Mesothelial cell of epicardium (in vitro differentiated cells): ENCODE results near the gene ZNF750. TPM values are rescaled to one million over a fixed set of nuclear protein-coding genes. Genes with fewer than 3 reads are reported as not detected.

Experiments
- DNase-seq, 2 experiments: peaks; one replicate each; pipeline ENCODE4 v3.0.0; 2021; ENCODE audit warnings: low spot score in 2 of 2; ENCODE audit not compliant: unreplicated experiment in 2 of 2
- H3K27ac Mint-ChIP-seq: 2 replicates; pipeline ENCODE4 v1.8.0; 2021; ENCODE audit warnings: mixed read lengths
- H3K27me3 Mint-ChIP-seq: 2 replicates; pipeline ENCODE4 v1.8.0; 2021; ENCODE audit warnings: low read depth, mixed read lengths
- H3K36me3 Mint-ChIP-seq: 2 replicates; pipeline ENCODE4 v1.8.0; 2021; ENCODE audit warnings: mixed read lengths
- H3K4me1 Mint-ChIP-seq: 2 replicates; pipeline ENCODE4 v1.8.0; 2021; ENCODE audit warnings: mixed read lengths
- H3K4me3 Mint-ChIP-seq: 2 replicates; pipeline ENCODE4 v1.8.0; 2021; ENCODE audit warnings: mild to moderate bottlenecking, moderate library complexity, mixed read lengths
- H3K9me3 Mint-ChIP-seq: 2 replicates; pipeline ENCODE4 v1.8.0; 2021; ENCODE audit warnings: mixed read lengths
- CTCF ChIP-seq: fragments of 200-600 bp; sonication (generic); IDR thresholded peaks from one replicate; pipeline ENCODE4 v1.5.0; 2021; ENCODE audit warnings: antibody characterized with exemption; ENCODE audit not compliant: unreplicated experiment
- total RNA-seq: library from RNA; stranded (reverse); gene quantifications from 3 replicates; pipeline ENCODE4 v1.2.1, GENCODE V29; 2021

The ZNF750 gene
- total RNA-seq, 1 donor from 2014 or later = 2.6 TPM

DNA sequence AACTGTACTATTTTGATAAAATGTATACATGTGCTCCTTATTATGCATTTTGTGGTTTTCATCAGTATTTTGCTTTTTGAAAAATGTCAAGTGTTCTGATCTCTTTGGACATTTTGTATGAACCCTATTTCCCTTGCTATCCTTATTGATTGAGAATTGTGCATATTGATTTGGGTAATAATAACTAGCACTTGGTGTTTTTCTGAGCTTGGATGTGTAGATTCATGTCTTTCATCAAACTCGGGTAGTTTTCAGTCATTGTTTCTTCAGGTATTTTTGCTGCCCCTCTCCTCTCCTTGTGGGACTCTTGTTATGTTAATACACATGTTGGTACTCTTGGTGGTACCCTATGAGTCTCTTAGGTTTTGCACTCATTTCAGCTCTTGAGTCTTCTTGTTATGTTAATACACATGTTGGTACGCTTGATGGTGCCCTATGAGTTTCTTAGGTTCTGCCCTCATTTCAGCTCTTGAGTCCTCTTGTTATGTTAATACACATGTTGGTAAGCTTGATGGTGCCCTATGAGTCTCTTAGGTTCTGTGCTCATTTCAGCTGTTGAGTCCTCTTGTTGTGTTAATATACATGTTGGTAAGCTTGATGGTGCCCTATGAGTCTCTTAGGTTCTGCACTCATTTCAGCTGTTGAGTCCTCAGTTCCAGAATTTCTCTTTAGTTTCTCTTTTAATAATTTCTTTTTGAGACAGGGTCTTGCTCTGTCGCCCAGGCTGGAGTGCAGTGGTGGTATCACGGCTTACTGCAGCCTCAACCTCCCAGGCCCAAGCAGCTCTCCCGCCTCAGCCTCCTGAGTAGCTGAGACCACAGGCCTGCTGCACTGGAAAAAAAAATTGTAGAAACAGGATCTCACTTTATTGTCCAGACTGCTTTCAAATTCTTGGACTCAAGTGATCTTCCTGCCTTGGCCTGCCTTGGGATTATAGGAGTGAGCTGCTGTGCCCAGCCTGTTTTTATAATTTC is 19.3 kb downstream of the ZNF750 start:
- H3K4me3 Mint-ChIP-seq = no peak overlapping the region
- H3K4me1 Mint-ChIP-seq = no peaks in the 10 kb centered on the region
- peaks cover 68% of the 10 kb centered on the region for H3K36me3 Mint-ChIP-seq
- no peak for DNase-seq
- no peaks in the 10 kb centered on the region for H3K27me3 Mint-ChIP-seq
- peaks cover 37% of the 10 kb centered on the region for H3K9me3 Mint-ChIP-seq
- H3K27ac Mint-ChIP-seq = no peak overlapping the region
- TF ChIP-seq CTCF = no peak

DNA sequence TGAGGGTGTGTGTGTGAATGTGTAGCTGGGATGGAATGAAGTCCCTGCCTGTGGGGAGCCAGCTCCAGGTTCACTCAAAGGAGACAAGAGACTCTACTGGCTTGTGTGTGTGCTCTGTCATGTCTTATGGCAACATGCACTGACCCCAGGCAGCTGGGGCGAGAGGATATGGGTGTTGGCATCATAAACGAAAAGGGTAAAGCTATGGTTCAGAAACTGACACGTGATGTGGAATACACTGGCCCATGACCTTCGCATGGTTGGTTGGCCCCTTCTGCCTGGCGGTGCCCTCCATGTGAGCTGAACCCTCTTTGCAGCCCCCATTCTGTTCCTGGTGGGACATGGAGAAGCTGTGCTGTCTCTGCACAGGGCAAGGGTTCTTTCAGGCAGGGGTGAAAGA is 21.9 kb downstream of the ZNF750 start:
- no peak for DNase-seq
- no peak overlapping the region for H3K4me3 Mint-ChIP-seq
- no peaks in the 10 kb centered on the region for H3K4me1 Mint-ChIP-seq
- H3K9me3 Mint-ChIP-seq = peaks cover 33% of the 10 kb centered on the region
- no peak overlapping the region for H3K27ac Mint-ChIP-seq
- peaks cover 73% of the 10 kb centered on the region for H3K36me3 Mint-ChIP-seq
- TF ChIP-seq CTCF = no peak
- H3K27me3 Mint-ChIP-seq = no peaks in the 10 kb centered on the region

DNA sequence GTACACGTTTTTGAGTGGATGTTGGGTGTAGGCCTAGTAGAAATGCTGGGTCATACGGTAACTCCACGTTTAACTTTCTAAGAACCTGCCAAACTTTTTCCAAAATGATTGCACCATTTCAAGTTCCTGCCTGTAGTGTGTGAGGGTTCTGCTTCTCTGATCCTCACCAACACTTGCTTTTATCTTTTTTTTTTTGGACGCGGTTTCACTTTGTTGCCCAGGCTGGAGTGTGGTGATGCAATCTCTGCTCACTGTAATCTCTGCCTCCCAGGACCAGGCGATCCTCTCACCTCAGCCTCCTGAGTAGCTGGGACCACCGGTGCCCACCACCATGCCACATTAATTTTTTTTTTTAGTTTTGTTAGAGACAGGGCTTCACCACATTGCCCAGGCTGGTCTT is 23.5 kb downstream of the ZNF750 start:
- DNase-seq = no peak
- no peak for TF ChIP-seq CTCF
- no peaks in the 10 kb centered on the region for H3K4me1 Mint-ChIP-seq
- H3K27me3 Mint-ChIP-seq = no peaks in the 10 kb centered on the region
- H3K36me3 Mint-ChIP-seq = peaks cover 60% of the 10 kb centered on the region
- H3K9me3 Mint-ChIP-seq = peaks cover 23% of the 10 kb centered on the region
- H3K4me3 Mint-ChIP-seq = no peak overlapping the region
- H3K27ac Mint-ChIP-seq = no peak overlapping the region

DNA sequence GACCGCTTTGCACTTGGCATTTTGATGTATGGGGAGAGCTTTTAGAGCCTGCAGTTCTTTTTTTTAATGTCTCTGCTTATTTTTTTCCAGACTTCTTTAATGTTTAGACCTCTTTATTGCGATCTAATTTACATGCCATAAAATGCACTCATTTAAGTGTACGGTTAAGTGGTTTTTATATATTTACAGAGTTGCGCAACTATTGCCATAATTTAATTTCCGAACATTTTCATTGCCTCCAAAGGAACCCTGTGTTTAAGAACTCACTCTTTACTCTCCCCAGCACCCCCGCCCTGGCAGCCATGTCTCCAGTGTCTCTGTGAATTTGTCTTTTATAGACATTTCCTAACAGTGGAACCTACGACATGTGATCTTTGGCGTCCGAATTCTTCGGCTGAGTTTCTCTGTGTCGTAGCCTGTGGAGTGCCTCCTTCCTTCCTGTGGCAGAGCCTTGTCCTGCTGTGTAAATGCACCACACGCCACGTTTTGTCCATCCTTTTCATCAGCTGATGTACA is 24.0 kb downstream of the ZNF750 start:
- TF ChIP-seq CTCF = no peak
- Mint-ChIP-seq H3K4me3 (no peak overlapping the region), H3K4me1 (no peaks in the 10 kb centered on the region), H3K27ac (no peak overlapping the region), H3K36me3 (peaks cover 57% of the 10 kb centered on the region), H3K27me3 (no peaks in the 10 kb centered on the region), H3K9me3 (peaks cover 19% of the 10 kb centered on the region)
- DNase-seq = no peak

DNA sequence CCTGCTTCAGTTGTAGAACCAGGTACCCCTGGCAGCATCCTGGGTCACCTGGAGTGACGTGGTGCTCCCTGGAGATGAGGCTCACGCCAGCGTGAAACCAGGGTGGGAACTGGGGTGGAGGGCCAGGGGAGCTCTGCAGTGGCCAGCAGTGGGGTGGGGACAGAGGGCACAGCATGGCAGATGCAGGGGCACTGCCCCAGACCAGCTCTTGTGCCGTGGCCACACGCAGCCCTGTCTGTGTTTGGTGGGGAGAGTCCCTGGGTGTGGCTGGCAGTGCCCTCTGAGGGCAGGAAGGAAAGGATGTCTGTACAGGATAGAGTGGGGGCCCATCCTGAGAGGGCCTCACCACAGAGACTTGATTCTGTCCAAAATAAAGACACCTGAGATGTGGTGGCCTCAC is 24.5 kb downstream of the ZNF750 start:
- Mint-ChIP-seq H3K9me3 (peaks cover 14% of the 10 kb centered on the region), H3K27ac (no peak overlapping the region), H3K27me3 (no peaks in the 10 kb centered on the region), H3K4me3 (no peak overlapping the region), H3K4me1 (no peaks in the 10 kb centered on the region), H3K36me3 (peaks cover 52% of the 10 kb centered on the region)
- DNase-seq = no peak
- no peak for TF ChIP-seq CTCF
